ENCODE results near the gene FBF1.

- TF ChIP-seq RFX5 (IDR thresholded peaks at IDR 0.05; ENCODE audit: low read depth, low read length) = no peak
- TF ChIP-seq PATZ1 (CRISPR knock-in tag; IDR thresholded peaks at IDR 0.05; ENCODE audit: borderline replicate concordance) = no peak
- no peak for TF ChIP-seq ZFP36 (IDR thresholded peaks at IDR 0.05; ENCODE audit: low read depth, low read length, partially characterized antibody)
- TF ChIP-seq POLR2A (conservative IDR thresholded peaks at IDR 0.05) = no peak
- no peak for TF ChIP-seq ZNF639 (CRISPR knock-in tag; conservative IDR thresholded peaks at IDR 0.05 in 1 of 2, IDR thresholded peaks at IDR 0.05 in 1 of 2)
- no peak for TF ChIP-seq CTCF (IDR thresholded peaks at IDR 0.05 in 2 of 3, conservative IDR thresholded peaks at IDR 0.05 in 1 of 3; ENCODE audit: insufficient read depth in 2 of 3, low read depth in 1 of 3, low read length in 3 of 3)
- TF ChIP-seq ZNF354B (CRISPR knock-in tag; IDR thresholded peaks at IDR 0.05) = no peak
- TF ChIP-seq BRD4 (IDR thresholded peaks at IDR 0.05) = no peak
- TF ChIP-seq MAFF (IDR thresholded peaks at IDR 0.05; ENCODE audit: low read length) = no peak
Observed at GRCh38 chr17:75937652-75938051, 3.2 kb downstream of the FBF1 start.
